ENCODE data around the gene CEP170.
"Not testable (repeated sequence)": the region's sequence is repeated elsewhere in the genome, so short reads cannot be mapped to it uniquely, and the experiment has no call there.

CEP170 gene

DNA sequence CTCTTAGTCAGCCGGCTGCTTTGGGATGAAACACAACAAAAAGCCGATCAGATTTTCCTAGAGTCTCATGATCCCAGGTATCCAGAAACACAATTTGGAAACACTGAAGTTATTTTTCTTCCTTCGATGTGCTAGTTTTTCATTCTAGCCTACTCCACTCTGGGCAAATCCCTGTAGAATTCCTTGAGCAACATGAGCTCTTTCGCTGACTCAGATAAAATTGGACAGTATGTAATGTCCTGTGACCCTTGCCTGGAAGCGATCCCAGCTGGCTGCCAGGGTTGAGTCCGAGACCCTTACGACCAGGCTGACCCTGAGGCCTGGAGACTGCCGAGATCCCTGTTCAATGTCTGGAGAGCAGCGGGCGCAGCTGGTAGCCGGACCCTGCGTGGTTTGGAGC lies 147.9 kb downstream of the CEP170 start:
- not testable (repeated sequence) for H3K9ac ChIP-seq; H3K27me3 ChIP-seq (ENCODE audit: control insufficient read depth, insufficient read depth, low read length); H3K27ac ChIP-seq; H3K4me1 ChIP-seq; H3K79me2 ChIP-seq; H3K9me3 ChIP-seq (ENCODE audit: control insufficient read depth, low read length); H3K4me2 ChIP-seq (ENCODE audit: low read length); H3K36me3 ChIP-seq (ENCODE audit: control insufficient read depth, insufficient read depth, low read length); H2AFZ ChIP-seq; H3K4me3 ChIP-seq (ENCODE audit: low read depth, low read length)

DNA sequence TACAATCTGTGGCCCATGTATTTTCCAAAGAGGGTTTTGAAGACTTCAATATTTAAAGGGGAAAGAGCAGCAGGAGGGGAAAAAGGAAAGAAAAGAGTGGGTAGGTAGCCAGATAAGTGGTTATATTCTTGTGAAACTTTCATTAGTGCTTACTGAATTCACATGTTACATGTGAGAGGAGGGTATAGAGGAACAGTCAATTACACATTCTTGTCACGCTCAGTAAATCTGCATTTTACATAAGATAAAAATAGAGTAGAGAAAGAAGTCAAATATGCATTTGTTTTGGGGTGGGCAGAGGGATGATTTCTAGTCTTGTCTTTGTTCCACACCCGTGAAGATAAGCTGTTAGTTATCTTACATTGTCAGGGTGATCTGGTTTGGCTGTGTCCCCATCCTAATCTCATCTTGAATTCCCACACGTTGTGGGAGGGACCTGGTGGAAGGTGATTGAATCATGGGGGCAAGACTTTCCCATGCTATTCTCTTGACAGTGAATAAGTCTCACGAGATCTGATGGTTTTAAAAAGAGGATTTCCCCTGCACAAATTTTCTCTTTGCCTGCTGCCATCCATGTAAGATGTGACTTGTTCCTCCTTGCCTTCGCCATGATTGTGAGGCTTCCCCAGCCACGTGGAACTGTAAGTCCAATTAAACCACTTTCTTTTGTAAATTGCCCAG lies 149.3 kb downstream of the CEP170 start:
- H3K9ac ChIP-seq; H3K9me3 ChIP-seq (ENCODE audit: control insufficient read depth, low read length); H3K27me3 ChIP-seq (ENCODE audit: control insufficient read depth, insufficient read depth, low read length); H3K36me3 ChIP-seq (ENCODE audit: control insufficient read depth, insufficient read depth, low read length); H3K4me3 ChIP-seq (ENCODE audit: low read depth, low read length); H3K79me2 ChIP-seq; H3K27ac ChIP-seq; H3K4me2 ChIP-seq (ENCODE audit: low read length); H2AFZ ChIP-seq; H3K4me1 ChIP-seq: not testable (repeated sequence)

DNA sequence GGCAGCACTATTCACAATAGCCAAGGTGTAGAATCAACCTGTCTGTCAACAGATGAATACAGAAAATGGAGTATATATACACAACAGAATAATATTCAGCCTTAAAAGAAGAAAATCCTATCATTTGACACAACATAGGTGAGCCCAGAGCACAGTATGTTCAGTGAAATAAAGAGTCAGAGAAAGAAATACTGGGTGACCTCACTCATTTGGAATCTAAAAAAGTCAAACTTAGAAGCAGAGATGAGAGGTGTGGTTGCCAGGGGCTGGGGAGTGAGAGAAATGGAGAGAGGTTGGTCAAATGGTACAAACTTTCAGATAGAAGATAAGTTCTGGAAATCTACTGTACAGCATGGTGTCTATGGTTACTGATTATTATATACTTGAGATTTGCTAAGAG lies 150.0 kb downstream of the CEP170 start:
- not testable (repeated sequence) for H3K9me3 ChIP-seq (ENCODE audit: control insufficient read depth, low read length); H3K9ac ChIP-seq; H3K36me3 ChIP-seq (ENCODE audit: control insufficient read depth, insufficient read depth, low read length); H3K4me3 ChIP-seq (ENCODE audit: low read depth, low read length); H3K27ac ChIP-seq; H3K4me1 ChIP-seq; H3K27me3 ChIP-seq (ENCODE audit: control insufficient read depth, insufficient read depth, low read length); H2AFZ ChIP-seq; H3K4me2 ChIP-seq (ENCODE audit: low read length); H3K79me2 ChIP-seq

DNA sequence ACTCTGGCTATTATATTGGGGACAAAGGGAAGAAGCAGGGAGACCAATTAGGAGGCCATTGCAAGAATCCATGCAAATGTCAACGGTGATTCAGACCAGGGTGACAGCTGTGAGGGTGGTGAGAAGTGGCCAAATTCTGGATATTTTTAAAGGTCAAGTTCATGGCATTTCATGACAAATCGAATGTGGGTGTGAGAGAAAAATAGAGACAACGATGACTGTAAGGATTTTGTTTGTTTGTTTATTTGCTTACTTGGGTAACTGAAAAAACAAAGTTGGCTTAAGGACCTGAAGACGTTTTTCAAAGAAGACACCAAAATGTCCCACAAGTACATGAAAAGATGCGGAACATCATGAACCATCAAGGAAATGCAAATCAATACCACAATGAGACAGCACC lies 150.6 kb downstream of the CEP170 start:
- H3K27ac ChIP-seq; H3K27me3 ChIP-seq (ENCODE audit: control insufficient read depth, insufficient read depth, low read length); H3K9me3 ChIP-seq (ENCODE audit: control insufficient read depth, low read length); H3K4me3 ChIP-seq (ENCODE audit: low read depth, low read length); H3K4me1 ChIP-seq; H3K9ac ChIP-seq; H3K79me2 ChIP-seq; H3K36me3 ChIP-seq (ENCODE audit: control insufficient read depth, insufficient read depth, low read length); H2AFZ ChIP-seq; H3K4me2 ChIP-seq (ENCODE audit: low read length): not testable (repeated sequence)

DNA sequence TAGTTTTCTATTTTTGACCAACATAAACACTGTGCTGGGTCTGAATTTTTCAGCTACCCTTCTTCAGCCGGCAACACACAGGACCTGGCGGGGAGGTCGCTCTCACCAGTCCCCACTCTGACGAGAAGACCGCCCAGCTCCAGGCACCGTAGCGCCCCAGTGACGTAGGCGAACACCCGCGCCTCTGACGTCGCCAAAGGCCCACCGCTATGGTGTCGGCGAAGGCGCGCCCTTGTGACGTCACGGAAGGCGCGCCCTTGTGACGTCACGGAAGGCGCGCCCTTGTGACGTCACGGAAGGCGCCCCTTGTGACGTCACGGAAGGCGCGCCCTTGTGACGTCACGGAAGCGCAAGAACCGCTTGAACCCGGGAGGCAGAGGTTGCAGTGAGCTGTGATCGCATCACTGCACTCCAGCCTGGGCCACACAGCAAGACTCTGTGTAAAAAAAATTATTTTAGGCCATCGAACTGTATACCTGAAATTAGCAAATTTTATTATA lies 153.5 kb downstream of the CEP170 start:
- H3K9ac ChIP-seq; H3K27ac ChIP-seq; H3K4me3 ChIP-seq (ENCODE audit: low read depth, low read length): not testable (repeated sequence)

DNA sequence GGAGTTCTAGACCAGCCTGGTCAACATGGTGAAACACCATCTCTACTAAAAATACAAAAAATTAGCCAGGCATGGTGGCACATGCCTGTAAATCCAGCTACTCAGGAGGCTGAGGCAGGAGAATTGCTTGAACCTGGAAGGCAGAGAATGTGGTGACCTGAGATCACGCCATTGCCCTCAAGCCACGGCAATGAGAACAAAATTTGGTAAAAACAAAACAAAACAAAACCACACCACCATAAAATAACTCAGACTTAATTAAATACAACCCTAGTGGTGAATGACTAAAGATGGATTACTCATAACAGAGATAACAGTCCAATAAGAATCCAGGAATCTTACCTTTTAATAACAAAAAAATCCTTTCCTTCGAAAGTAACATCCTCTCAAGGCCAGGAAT lies 167.7 kb downstream of the CEP170 start:
- H3K9ac ChIP-seq; H3K27me3 ChIP-seq (ENCODE audit: control insufficient read depth, insufficient read depth, low read length); H3K27ac ChIP-seq; H3K4me1 ChIP-seq; H3K79me2 ChIP-seq; H3K9me3 ChIP-seq (ENCODE audit: control insufficient read depth, low read length); H2AFZ ChIP-seq; H3K4me3 ChIP-seq (ENCODE audit: low read depth, low read length); H3K36me3 ChIP-seq (ENCODE audit: control insufficient read depth, insufficient read depth, low read length); H3K4me2 ChIP-seq (ENCODE audit: low read length): not testable (repeated sequence)

More for the DNA sequence above, 153.5 kb downstream of the CEP170 start:
- not testable (repeated sequence) for H3K9me3 ChIP-seq (ENCODE audit: control insufficient read depth, low read length); H3K4me1 ChIP-seq; H3K79me2 ChIP-seq; H3K27me3 ChIP-seq (ENCODE audit: control insufficient read depth, insufficient read depth, low read length); H2AFZ ChIP-seq; H3K36me3 ChIP-seq (ENCODE audit: control insufficient read depth, insufficient read depth, low read length); H3K4me2 ChIP-seq (ENCODE audit: low read length)
